ENCODE measurements around the gene CFL2. TPM values are rescaled to one million over a fixed set of nuclear protein-coding genes. Genes with fewer than 3 reads are reported as not detected.

CFL2 gene
- total and polyA plus RNA-seq, 2 of the 13 experiments (the other 11 are each of a cell fraction or from before 2014, with no cell fraction given), result 114 to 158 TPM

DNA sequence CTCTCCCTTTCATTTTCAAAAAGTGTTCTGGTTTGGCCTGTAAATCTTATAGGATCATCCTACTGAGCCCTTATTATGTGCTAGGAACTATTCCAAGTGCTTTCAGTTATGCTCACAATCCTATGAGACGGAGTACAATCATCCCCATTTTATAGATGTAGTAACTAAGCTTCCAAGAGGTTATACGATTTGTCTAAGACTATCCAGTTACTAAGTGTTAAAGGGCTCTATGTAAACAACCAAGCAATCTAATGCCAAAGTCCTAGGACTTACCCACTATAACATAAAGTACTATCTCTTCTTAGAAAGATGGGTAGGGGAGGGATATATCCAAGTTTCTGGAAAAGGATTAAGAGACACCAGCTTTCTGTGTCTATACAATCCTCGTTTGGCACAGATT, 6.7 kb downstream of the CFL2 start:
- CTCF ChIA-PET (ENCODE audit: low intra/inter-chr PET ratio, low total read pairs), result no interaction called here
- WGBS (ENCODE audit: low lambda C conversion rate), result 44% methylated on average over 3 of the region's 3 CpGs
- peaks cover 9% of the 10 kb centered on the region for H3K79me2 ChIP-seq (ENCODE audit: insufficient read depth, low read length)
- FAIRE-seq (no peak), DNase-seq (ENCODE audit: low spot score) (no peak), ATAC-seq (peak; percentile 43)
- intact Hi-C loops (cut with micrococcal nuclease; ENCODE audit: unreplicated experiment), result no loop called here
- H3K9ac ChIP-seq (ENCODE audit: insufficient read depth, low read depth, low read length), result no peak overlapping the region
- H3K27ac ChIP-seq (ENCODE audit: extremely low read length, insufficient read depth, low read length), result no peak overlapping the region
- no peaks in the 10 kb centered on the region for H3K27me3 ChIP-seq (ENCODE audit: control insufficient read depth in 1 of 2, insufficient read depth in 2 of 2, low read length in 2 of 2)
- peaks cover 37% of the 10 kb centered on the region for H3K4me1 ChIP-seq (ENCODE audit: insufficient read depth, low read length)
- in situ Hi-C loops (cut with HindIII; ENCODE audit: extremely low pct_ligation_motif_present, low pct_unique_long_range_greater_than_20kb), result no loop called here
- H3K9me3 ChIP-seq (ENCODE audit: low read length), result no peaks in the 10 kb centered on the region
- no peaks in the 10 kb centered on the region for H4K20me1 ChIP-seq (ENCODE audit: insufficient read depth, low read length)
- peaks cover 6 to 10% of the 10 kb centered on the region in 2 experiments; a peak in 3 of 5 replicates for H3K36me3 ChIP-seq (replicated peaks in 1 of 2; ENCODE audit: control insufficient read depth in 1 of 2, insufficient read depth in 2 of 2, low read length in 2 of 2)
- H2AFZ ChIP-seq (ENCODE audit: low read length), result no peak overlapping the region
- no peak overlapping the region for H3K4me3 ChIP-seq (replicated peaks in 1 of 3; ENCODE audit: insufficient read depth in 1 of 3, low read depth in 2 of 3, low read length in 3 of 3)
- no TSS peak for BruUV-seq (replicated peaks)
- no peak overlapping the region for H3K4me2 ChIP-seq (ENCODE audit: low read depth, low read length)
- POLR2A ChIA-PET, result interaction anchor here (1.0 to 3.8 kb wide), 5 partner anchors 12 to 414 kb away, joined by 4 to 17 read pairs (median 8); partner anchors contain the start of gene PPP2R3C
- no peak for TF ChIP-seq SUZ12 (IDR thresholded peaks at IDR 0.05; ENCODE audit: low read depth, low read length)
- 0 out of 2 replicates have a peak, but pooled peaks have one; percentile 12 for TF ChIP-seq POLR2AphosphoS5 (IDR thresholded peaks at IDR 0.05; ENCODE audit: low read depth, low read length)
- peak; percentile 19; the same call in 1 of the 2 replicates for TF ChIP-seq HNF4A (CRISPR knock-in tag; IDR thresholded peaks at IDR 0.05)
- TF ChIP-seq ZNF792 (CRISPR knock-in tag; IDR thresholded peaks at IDR 0.05), result 0 out of 2 replicates have a peak, but pooled peaks have one; percentile 15
- TF ChIP-seq ZNF557 (CRISPR knock-in tag; IDR thresholded peaks at IDR 0.05), result no peak
- TF ChIP-seq ZNF33A (CRISPR knock-in tag; IDR thresholded peaks at IDR 0.05; ENCODE audit: borderline replicate concordance), result no peak
- TF ChIP-seq FOXA1 (IDR thresholded peaks at IDR 0.05), result no peak
- peak; percentile 61; the same call in 1 of the 2 replicates for TF ChIP-seq FOXA1 (CRISPR knock-in tag; IDR thresholded peaks at IDR 0.05)
- no peak for TF ChIP-seq SATB2 (CRISPR knock-in tag; IDR thresholded peaks at IDR 0.05)
- TF ChIP-seq GPN1 (CRISPR knock-in tag; IDR thresholded peaks at IDR 0.05; ENCODE audit: borderline replicate concordance), result no peak
- 0 out of 2 replicates have a peak, but pooled peaks have one; percentile 10 for TF ChIP-seq BCL6 (CRISPR knock-in tag; IDR thresholded peaks at IDR 0.05)
- peak; percentile 11; the same call in 1 of the 2 replicates for TF ChIP-seq KAT8 (CRISPR knock-in tag; IDR thresholded peaks at IDR 0.05)
- TF ChIP-seq SRF (IDR thresholded peaks at IDR 0.05; ENCODE audit: low read depth, low read length), result no peak
- TF ChIP-seq IKZF5 (CRISPR knock-in tag; IDR thresholded peaks at IDR 0.05), result no peak
- TF ChIP-seq CC2D1A (CRISPR knock-in tag; IDR thresholded peaks at IDR 0.05), result 0 out of 2 replicates have a peak, but pooled peaks have one; percentile 18
- peak; percentile 87 for TF ChIP-seq ZNF629 (CRISPR knock-in tag; conservative IDR thresholded peaks at IDR 0.05)
- TF ChIP-seq FOXA3 (CRISPR knock-in tag; IDR thresholded peaks at IDR 0.05), result peak; percentile 78
- TF ChIP-seq ZNF761 (CRISPR knock-in tag; conservative IDR thresholded peaks at IDR 0.05), result no peak
- no peak for TF ChIP-seq PHF21A (CRISPR knock-in tag; IDR thresholded peaks at IDR 0.05)
- TF ChIP-seq ASH2L (IDR thresholded peaks at IDR 0.05; ENCODE audit: insufficient read length, low read depth, low read length), result peak; percentile 16
- no peak for TF ChIP-seq ZNF460 (CRISPR knock-in tag; IDR thresholded peaks at IDR 0.05; ENCODE audit: borderline replicate concordance)
- no peak for TF ChIP-seq ZNF605 (CRISPR knock-in tag; IDR thresholded peaks at IDR 0.05)
- no peak for TF ChIP-seq ELF1 (CRISPR knock-in tag; IDR thresholded peaks at IDR 0.05)
- 0 out of 2 replicates have a peak, but pooled peaks have one; percentile 44 for TF ChIP-seq MBD4 (IDR thresholded peaks at IDR 0.05; ENCODE audit: borderline replicate concordance, low read length)
- no peak for TF ChIP-seq ZC3H4 (CRISPR knock-in tag; IDR thresholded peaks at IDR 0.05; ENCODE audit: borderline replicate concordance)
- TF ChIP-seq GATA4 (IDR thresholded peaks at IDR 0.05; ENCODE audit: borderline replicate concordance, low read depth), result no peak
- no peak for TF ChIP-seq PTBP1 (IDR thresholded peaks at IDR 0.05; ENCODE audit: low read depth, low read length, poor library complexity, severe bottlenecking)
- no peak for TF ChIP-seq ZNF430 (CRISPR knock-in tag; IDR thresholded peaks at IDR 0.05)
- no peak for TF ChIP-seq HOXA9 (CRISPR knock-in tag; IDR thresholded peaks at IDR 0.05; ENCODE audit: borderline replicate concordance)
- no peak for TF ChIP-seq ZMYM3 (CRISPR knock-in tag; IDR thresholded peaks at IDR 0.05)
- TF ChIP-seq FLYWCH1 (CRISPR knock-in tag; IDR thresholded peaks at IDR 0.05), result no peak

Measured in HepG2 (cell line).